Stimulated activated CD4-positive, alpha-beta T cell treated with anti-CD3 and anti-CD28 coated beads, TNF-alpha, amount 100 ng/mL, for 4 hours (primary cell): ENCODE results near the gene DGKH.
"Not testable (repeated sequence)": the region's sequence is repeated elsewhere in the genome, so short reads cannot be mapped to it uniquely, and the experiment has no call there.

Source experiments
- DNase-seq, 3 experiments: peaks; one replicate each; pipeline ENCODE4 v3.0.0-alpha.2; 2020; ENCODE audit warnings: low read depth in 3 of 3

The DGKH gene

GRCh38 chr13:42070599-42070998, 22.2 kb downstream of the DGKH start:
- not testable (repeated sequence) for DNase-seq

GRCh38 chr13:42071179-42071578, 22.7 kb downstream of the DGKH start:
- not testable (repeated sequence) for DNase-seq

GRCh38 chr13:42071672-42072419, 23.4 kb downstream of the DGKH start:
- no peak for DNase-seq

GRCh38 chr13:42073683-42074082, 25.2 kb downstream of the DGKH start:
- DNase-seq: no peak

GRCh38 chr13:42075517-42075916, 27.1 kb downstream of the DGKH start:
- no peak for DNase-seq

GRCh38 chr13:42076309-42076713, 27.9 kb downstream of the DGKH start:
- DNase-seq: no peak

GRCh38 chr13:42078128-42078808, 29.8 kb downstream of the DGKH start:
- no peak for DNase-seq

- DNase-seq: no peak
These were observed 34.8 kb downstream of the DGKH start for GRCh38 chr13:42083138-42083770.

GRCh38 chr13:42084722-42085121, 36.3 kb downstream of the DGKH start:
- DNase-seq: no peak

GRCh38 chr13:42086582-42086981, 38.1 kb downstream of the DGKH start:
- no peak for DNase-seq

GRCh38 chr13:42094516-42095040, 46.1 kb downstream of the DGKH start:
- DNase-seq: no peak

GRCh38 chr13:42096222-42096621, 47.8 kb downstream of the DGKH start:
- DNase-seq: not testable (repeated sequence)

- no peak for DNase-seq
These were observed 51.7 kb downstream of the DGKH start for GRCh38 chr13:42099962-42100675.

GRCh38 chr13:42100960-42101359, 52.5 kb downstream of the DGKH start:
- DNase-seq: no peak

- DNase-seq: no peak
These were observed 53.6 kb downstream of the DGKH start for GRCh38 chr13:42101821-42102585.

- DNase-seq: no peak
These were observed 54.8 kb downstream of the DGKH start for GRCh38 chr13:42102961-42103865.

- DNase-seq: no peak
These were observed 58.5 kb downstream of the DGKH start for GRCh38 chr13:42106998-42107397.

- no peak for DNase-seq
These were observed 59.0 kb downstream of the DGKH start for GRCh38 chr13:42107421-42107820.

- no peak for DNase-seq
These were observed 59.8 kb downstream of the DGKH start for GRCh38 chr13:42108217-42108616.

- no peak for DNase-seq
These were observed 61.5 kb downstream of the DGKH start for GRCh38 chr13:42109957-42110356.
